RWPE1 (cell line): Measurements from ENCODE around the gene CLDN3.

Source experiments
- CTCF ChIA-PET: fragments of 350-600 bp; sonication (Branson Sonifier 250); formaldehyde crosslinking; extraction: SDS; loops from one replicate; lab custom pipeline; 2021; lab: Yijun Ruan, JAX
- POLR2A ChIA-PET: fragments of 400-600 bp; formaldehyde crosslinking; extraction: SDS; loops from one replicate; lab custom pipeline; 2020; ENCODE audit warnings: antibody characterized with exemption; ENCODE audit not compliant: low non-redundant PET; lab: Yijun Ruan, JAX
- DNase-seq: peaks from one replicate; pipeline ENCODE4 v3.0.0; 2012; ENCODE audit warnings: low spot score
- H3K27ac ChIP-seq: fragments of 450-650 bp; 2 replicates; pipeline ENCODE4 v1.5.1; 2017
- TF ChIP-seq, protein P1 (sequence below): fragments of 450-650 bp; conservative IDR thresholded peaks from 2 replicates; pipeline ENCODE4 v1.5.1; 2017; ENCODE audit warnings: low read depth, mild to moderate bottlenecking

CLDN3 gene

GRCh38 chr7:73770860-73771670 lies 995 bp upstream of the CLDN3 start:
- ChIA-PET CTCF (interaction anchor here (0.7 kb wide), 1 partner anchor 43 kb away, joined by 4 read pairs; no protein-coding TSS in a partner anchor), POLR2A (no interaction called here)
- TF ChIP-seq, protein P1, sequence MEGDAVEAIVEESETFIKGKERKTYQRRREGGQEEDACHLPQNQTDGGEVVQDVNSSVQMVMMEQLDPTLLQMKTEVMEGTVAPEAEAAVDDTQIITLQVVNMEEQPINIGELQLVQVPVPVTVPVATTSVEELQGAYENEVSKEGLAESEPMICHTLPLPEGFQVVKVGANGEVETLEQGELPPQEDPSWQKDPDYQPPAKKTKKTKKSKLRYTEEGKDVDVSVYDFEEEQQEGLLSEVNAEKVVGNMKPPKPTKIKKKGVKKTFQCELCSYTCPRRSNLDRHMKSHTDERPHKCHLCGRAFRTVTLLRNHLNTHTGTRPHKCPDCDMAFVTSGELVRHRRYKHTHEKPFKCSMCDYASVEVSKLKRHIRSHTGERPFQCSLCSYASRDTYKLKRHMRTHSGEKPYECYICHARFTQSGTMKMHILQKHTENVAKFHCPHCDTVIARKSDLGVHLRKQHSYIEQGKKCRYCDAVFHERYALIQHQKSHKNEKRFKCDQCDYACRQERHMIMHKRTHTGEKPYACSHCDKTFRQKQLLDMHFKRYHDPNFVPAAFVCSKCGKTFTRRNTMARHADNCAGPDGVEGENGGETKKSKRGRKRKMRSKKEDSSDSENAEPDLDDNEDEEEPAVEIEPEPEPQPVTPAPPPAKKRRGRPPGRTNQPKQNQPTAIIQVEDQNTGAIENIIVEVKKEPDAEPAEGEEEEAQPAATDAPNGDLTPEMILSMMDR = no peak
- no peak overlapping the region for H3K27ac ChIP-seq
- DNase-seq = no peak

DNA sequence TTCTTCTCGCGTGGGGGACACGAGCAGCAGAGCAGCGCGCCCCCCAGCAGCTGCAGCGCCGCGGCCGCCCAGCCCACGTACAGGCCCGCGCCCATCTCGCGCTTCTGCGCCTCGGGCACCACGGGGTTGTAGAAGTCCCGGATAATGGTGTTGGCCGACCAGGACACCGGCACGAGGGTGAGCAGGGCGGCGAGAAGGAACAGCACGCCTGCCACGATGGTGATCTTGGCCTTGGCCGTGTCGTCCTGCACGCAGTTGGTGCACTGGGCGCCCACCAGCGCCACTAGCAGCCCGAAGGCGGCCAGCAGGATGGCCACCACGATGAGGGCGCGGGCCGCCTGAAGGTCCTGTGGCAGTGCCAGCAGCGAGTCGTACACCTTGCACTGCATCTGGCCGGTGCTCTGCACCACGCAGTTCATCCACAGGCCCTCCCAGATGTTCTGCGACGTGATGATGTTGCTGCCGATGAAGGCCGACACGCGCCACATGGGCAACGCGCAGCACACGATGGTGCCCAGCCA lies 529 bp downstream of the CLDN3 start:
- DNase-seq = no peak
- ChIA-PET POLR2A (no interaction called here), CTCF (no interaction called here)
- H3K27ac ChIP-seq = no peak overlapping the region
- TF ChIP-seq, protein P1 = no peak

GRCh38 chr7:73768641-73769480 lies 1.2 kb downstream of the CLDN3 start:
- ChIA-PET POLR2A (no interaction called here), CTCF (no interaction called here)
- TF ChIP-seq, protein P1 = no peak
- no peak overlapping the region for H3K27ac ChIP-seq
- no peak for DNase-seq

DNA sequence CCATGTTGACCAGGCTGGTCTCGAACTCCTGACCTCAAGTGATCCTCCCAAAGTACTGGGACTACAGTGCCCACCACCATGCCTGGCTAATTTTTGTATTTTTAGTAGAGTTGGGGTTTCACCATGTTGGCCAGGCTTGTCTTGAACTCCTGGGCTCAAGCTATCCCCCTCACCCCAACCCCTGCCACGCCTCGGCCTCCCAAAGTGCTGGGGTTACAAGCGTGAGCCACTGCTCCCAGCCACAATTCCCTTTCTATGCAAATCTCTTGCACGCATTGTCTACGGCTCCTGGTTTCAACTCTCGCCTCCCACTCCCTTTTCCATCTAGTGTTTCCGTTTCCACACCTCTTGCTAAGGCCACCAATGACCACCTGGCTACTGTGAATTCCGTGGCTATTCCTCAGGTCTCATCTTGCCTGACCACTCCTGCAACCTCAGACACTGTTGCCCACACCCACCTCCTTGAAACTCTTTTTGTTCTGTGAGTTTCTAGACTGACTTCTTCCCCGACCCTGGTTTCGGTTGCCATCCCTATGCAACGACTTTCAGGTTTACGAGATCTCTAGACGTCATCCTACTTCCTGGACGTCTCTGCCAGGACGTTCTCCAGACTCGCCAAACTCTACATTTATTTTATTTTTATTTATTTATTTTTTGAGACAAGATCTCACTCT lies 3.4 kb downstream of the CLDN3 start:
- TF ChIP-seq, protein P1 = no peak
- CTCF ChIA-PET = interaction anchor here (0.6 kb wide), 1 partner anchor 50 kb away, joined by 6 read pairs; no protein-coding TSS in a partner anchor
- DNase-seq = no peak
- POLR2A ChIA-PET = no interaction called here
- no peak overlapping the region for H3K27ac ChIP-seq

GRCh38 chr7:73762659-73762999 lies 7.4 kb downstream of the CLDN3 start:
- DNase-seq = no peak
- TF ChIP-seq, protein P1 = no peak
- no peak overlapping the region for H3K27ac ChIP-seq
- ChIA-PET CTCF (no interaction called here), POLR2A (no interaction called here)
